Liver (tissue), 9 donors: ENCODE results near the gene TP53I13. TPM values are rescaled to one million over a fixed set of nuclear protein-coding genes. Genes with fewer than 3 reads are reported as not detected.

Source experiments
- DNase-seq: peaks from one replicate; pipeline ENCODE4 v3.0.0-alpha.2; 2017; ENCODE audit warnings: low spot score
- H3K27ac ChIP-seq, 2 donors: one replicate each; pipeline ENCODE4 v1.7.0; 2013; ENCODE audit warnings: inconsistent platforms in 2 of 2, low read length in 2 of 2, control low read depth in 1 of 2, low read depth in 1 of 2, mild to moderate bottlenecking in 1 of 2
- H3K27me3 ChIP-seq, 4 donors: one replicate each; pipeline versions ENCODE4 v1.6.1 to v1.7.0; 2013; ENCODE audit warnings: low read length in 3 of 4, inconsistent platforms in 1 of 4, mild to moderate bottlenecking in 1 of 4, moderate library complexity in 1 of 4; ENCODE audit not compliant: control insufficient read depth in 4 of 4, insufficient read depth in 4 of 4
- H3K36me3 ChIP-seq, 4 donors: one replicate each; pipeline versions ENCODE4 v1.6.1 to v1.7.0; 2013; ENCODE audit warnings: low read length in 3 of 4, mild to moderate bottlenecking in 3 of 4, low read depth in 1 of 4, moderate library complexity in 1 of 4; ENCODE audit not compliant: control insufficient read depth in 4 of 4, insufficient read depth in 3 of 4
- H3K4me1 ChIP-seq, 4 donors: one replicate each; pipeline versions ENCODE4 v1.6.1 to v1.7.0; 2013; ENCODE audit warnings: low read length in 3 of 4, mild to moderate bottlenecking in 3 of 4, moderate library complexity in 1 of 4; ENCODE audit not compliant: control insufficient read depth in 4 of 4, insufficient read depth in 4 of 4
- H3K4me3 ChIP-seq, 3 donors: one replicate each; pipeline versions ENCODE4 v1.6.1 to v1.7.0; 2013; ENCODE audit warnings: low read length in 3 of 3, control low read depth in 1 of 3, low read depth in 1 of 3, mild to moderate bottlenecking in 1 of 3
- H3K9ac ChIP-seq, 2 donors: one replicate each; pipeline ENCODE4 v1.7.0; 2013; ENCODE audit warnings: low read length in 2 of 2, mild to moderate bottlenecking in 2 of 2, moderate library complexity in 2 of 2, control low read depth in 1 of 2, low read depth in 1 of 2
- H3K9me3 ChIP-seq, 4 donors: one replicate each; pipeline versions ENCODE4 v1.6.1 to v1.7.0; 2013; ENCODE audit warnings: low read length in 3 of 4; ENCODE audit not compliant: control insufficient read depth in 4 of 4
- CTCF ChIP-seq: fragments of 150-350 bp; IDR thresholded peaks from 2 replicates; pipeline ENCODE4 v1.5.1; 2017; ENCODE audit warnings: improper control_type of control experiment, low read depth, low read length; ENCODE audit not compliant: missing input control
- EGR1 ChIP-seq, 2 donors: IDR thresholded peaks; 2 replicates each; pipeline ENCODE4 v1.6.1; 2016 to 2018; ENCODE audit warnings: antibody characterized with exemption in 2 of 2, low read depth in 2 of 2
- FOXA1 ChIP-seq: IDR thresholded peaks from 2 replicates; pipeline ENCODE4 v1.6.1; 2016; ENCODE audit warnings: antibody characterized with exemption
- FOXA2 ChIP-seq: IDR thresholded peaks from 2 replicates; pipeline ENCODE4 v1.6.1; 2016; ENCODE audit warnings: antibody characterized with exemption
- GABPA ChIP-seq, 2 donors: IDR thresholded peaks in 1 of 2; conservative IDR thresholded peaks in 1 of 2; 2 replicates each; pipeline ENCODE4 v1.6.1; 2016; ENCODE audit warnings: antibody characterized with exemption in 2 of 2, mild to moderate bottlenecking in 1 of 2, moderate library complexity in 1 of 2
- HNF4A ChIP-seq, 2 donors: conservative IDR thresholded peaks; 2 replicates each; pipeline ENCODE4 v1.6.1; 2016; ENCODE audit warnings: antibody characterized with exemption in 2 of 2, mild to moderate bottlenecking in 2 of 2
- HNF4G ChIP-seq: IDR thresholded peaks from 2 replicates; pipeline ENCODE4 v1.6.1; 2016; ENCODE audit warnings: antibody characterized with exemption
- JUND ChIP-seq, 2 donors: IDR thresholded peaks; 2 replicates each; pipeline ENCODE4 v1.6.1; 2016; ENCODE audit warnings: antibody characterized with exemption in 2 of 2
- MAX ChIP-seq: IDR thresholded peaks from 2 replicates; pipeline ENCODE4 v1.6.1; 2016; ENCODE audit warnings: antibody characterized with exemption
- NR2F2 ChIP-seq: IDR thresholded peaks from 2 replicates; pipeline ENCODE4 v1.6.1; 2016; ENCODE audit warnings: antibody characterized with exemption
- RAD21 ChIP-seq, 2 donors: IDR thresholded peaks; 2 replicates each; pipeline ENCODE4 v1.6.1; 2016; ENCODE audit warnings: antibody characterized with exemption in 2 of 2, mild to moderate bottlenecking in 2 of 2
- REST ChIP-seq: IDR thresholded peaks from 2 replicates; pipeline ENCODE4 v1.6.1; 2016; ENCODE audit warnings: antibody characterized with exemption, mild to moderate bottlenecking
- RXRA ChIP-seq, 2 donors: IDR thresholded peaks; 2 replicates each; pipeline ENCODE4 v1.6.1; 2017 to 2018; ENCODE audit warnings: antibody characterized with exemption in 2 of 2, mild to moderate bottlenecking in 1 of 2
- SP1 ChIP-seq: IDR thresholded peaks from 2 replicates; pipeline ENCODE4 v1.6.1; 2018; ENCODE audit warnings: antibody characterized with exemption, mild to moderate bottlenecking
- TAF1 ChIP-seq: conservative IDR thresholded peaks from 2 replicates; pipeline ENCODE4 v1.6.1; 2016; ENCODE audit warnings: antibody characterized with exemption, mild to moderate bottlenecking
- YY1 ChIP-seq: IDR thresholded peaks from 2 replicates; pipeline ENCODE4 v1.6.1; 2016; ENCODE audit warnings: antibody characterized with exemption, mild to moderate bottlenecking
- ZBTB33 ChIP-seq: IDR thresholded peaks from 2 replicates; pipeline ENCODE4 v1.6.1; 2016; ENCODE audit warnings: antibody characterized with exemption
- WGBS: extraction: QIAGEN DNeasy Blood & Tissue Kit; methylation state at CpG from one replicate; pipeline ENCODE4 v1.1.7; 2013; 5-methylcytosine and 5-hydroxymethylcytosine counted together
- polyA plus RNA-seq, 2 donors: library from polyadenylated mRNA; stranded (reverse) in 1 of 2; unstranded in 1 of 2; fragments of 200-250 nt in 1 of 2; fragments of >200 nt in 1 of 2; fragmentation: Nextera tagmentation in 1 of 2; extraction: Ambion mirVana in 1 of 2; gene quantifications; one replicate each; pipeline versions ENCODE4 v1.2.1 to v1.2.3, GENCODE V29; 2013 to 2015
- total RNA-seq, 2 donors: library from RNA; depleted of rRNA; stranded (reverse); fragments of >200 nt; gene quantifications; one replicate each; pipeline ENCODE4 v1.2.3, GENCODE V29; 2014
- TF ChIP-seq, protein P1 (sequence below): IDR thresholded peaks from 2 replicates; pipeline ENCODE4 v1.6.1; 2016; ENCODE audit warnings: antibody characterized with exemption
- donor health status: healthy.
- donor health status: healthy.
- donor health status: healthy.
- donor health status: healthy.
- donor health status: healthy.

The TP53I13 gene
- total and polyA plus RNA-seq, 4 donors = 12.2 to 42.6 (median 24.5) TPM

DNA sequence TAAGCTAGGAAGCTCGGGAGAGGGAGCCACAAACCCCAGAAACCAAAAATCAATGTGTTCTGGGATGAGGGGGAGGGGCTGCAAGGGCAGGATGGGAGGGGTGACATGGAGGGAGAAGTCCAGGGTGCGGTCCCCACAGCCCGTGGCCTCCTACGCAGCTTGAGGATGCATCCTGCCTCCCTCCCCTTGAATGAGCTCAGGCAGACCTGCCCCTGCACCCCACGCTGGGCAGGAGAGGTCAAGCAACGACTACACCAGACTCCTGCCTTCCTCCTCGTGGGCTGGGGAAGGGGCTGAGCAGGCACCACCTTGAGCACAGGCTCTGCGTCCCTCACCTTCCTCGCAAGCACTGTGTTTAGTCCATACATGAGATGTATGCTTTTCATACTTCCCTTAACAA, 28.3 kb downstream of the TP53I13 start (continued):
- TF ChIP-seq CTCF (no peak), HNF4G (no peak), EGR1 (IDR thresholded peaks at IDR 0.05; ENCODE audit: low read depth in 2 of 2) (no peak), NR2F2 (no peak)
- TF ChIP-seq, protein P1, sequence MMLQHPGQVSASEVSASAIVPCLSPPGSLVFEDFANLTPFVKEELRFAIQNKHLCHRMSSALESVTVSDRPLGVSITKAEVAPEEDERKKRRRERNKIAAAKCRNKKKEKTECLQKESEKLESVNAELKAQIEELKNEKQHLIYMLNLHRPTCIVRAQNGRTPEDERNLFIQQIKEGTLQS = no peak

DNA sequence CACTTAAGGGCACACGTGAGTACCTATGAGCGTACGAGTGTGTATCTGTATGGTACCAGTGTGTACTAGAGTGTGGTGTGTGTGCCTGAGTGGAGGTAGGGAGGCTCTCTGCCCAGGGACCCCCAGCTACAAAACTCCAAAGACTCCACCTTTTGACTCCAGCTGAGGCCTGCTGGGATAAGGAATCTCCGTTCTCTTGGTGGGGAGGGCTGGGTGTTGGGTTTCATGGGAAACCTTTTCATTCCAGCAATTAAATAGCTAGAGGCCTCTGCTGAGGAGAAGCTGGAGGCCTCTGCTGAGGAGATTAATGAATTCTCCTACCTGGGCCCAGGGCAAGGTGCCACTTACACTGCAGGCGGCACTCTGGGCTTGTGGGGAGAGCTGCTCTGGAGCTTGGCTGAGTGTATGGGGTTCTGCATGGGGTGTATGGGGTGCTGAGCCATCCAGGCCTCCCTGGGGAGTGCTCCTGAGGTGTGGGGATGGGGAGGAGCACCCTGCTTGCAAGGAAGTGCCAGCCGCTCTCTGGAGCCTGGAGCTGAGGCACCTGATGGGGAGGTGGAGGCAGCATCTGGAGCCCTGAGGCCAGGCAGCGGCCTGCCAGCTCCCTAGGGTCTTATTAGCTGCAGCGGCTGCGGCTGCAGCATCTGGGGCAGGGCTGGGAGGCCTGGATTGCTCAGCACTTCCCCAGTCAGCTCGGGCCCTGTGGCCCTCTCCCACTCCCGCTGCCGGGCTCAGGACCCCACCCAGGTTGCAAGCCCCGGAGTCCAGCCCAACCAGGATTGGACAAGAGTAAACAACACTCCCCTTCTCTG, 29.1 kb downstream of the TP53I13 start:
- 87% methylated on average over 13 of the region's 13 CpGs for WGBS
- H3K4me1 ChIP-seq = peaks cover 2 to 12% (median 7%) of the 10 kb centered on the region in 4 donors

More for the DNA sequence above, 29.1 kb downstream of the TP53I13 start:
- TF ChIP-seq, protein P1 = no peak
- TF ChIP-seq MAX (no peak), HNF4A (conservative IDR thresholded peaks at IDR 0.05) (no peak), FOXA2 (no peak), TAF1 (no peak), JUND (IDR thresholded peaks at IDR 0.05) (no peak), RXRA (IDR thresholded peaks at IDR 0.05) (no peak), RAD21 (IDR thresholded peaks at IDR 0.05) (no peak), NR2F2 (no peak), YY1 (no peak), SP1 (no peak), HNF4G (no peak), ZBTB33 (no peak), EGR1 (IDR thresholded peaks at IDR 0.05; ENCODE audit: low read depth in 2 of 2) (no peak), FOXA1 (no peak), CTCF (no peak), GABPA (IDR thresholded peaks at IDR 0.05 in 1 of 2, conservative IDR thresholded peaks at IDR 0.05 in 1 of 2) (no peak), REST (no peak)
- Histone ChIP-seq H3K27me3 (no peaks in the 10 kb centered on the region), H3K9me3 (no peaks in the 10 kb centered on the region), H3K4me3 (no peak overlapping the region), H3K36me3 (no peaks in the 10 kb centered on the region), H3K9ac (no peak overlapping the region), H3K27ac (no peak overlapping the region)
- no peak for DNase-seq
